ENCODE measurements around the gene THBS1.

Gene THBS1

GRCh38 chr15:39586387-39587095, 5.7 kb downstream of the THBS1 start:
- no peak for TF ChIP-seq CTCF (IDR thresholded peaks at IDR 0.05; ENCODE audit: insufficient read depth, low read length, poor library complexity, severe bottlenecking)
- no peak for DNase-seq (ENCODE audit: extremely low read depth, insufficient read length)
- H3K36me3 ChIP-seq (ENCODE audit: control insufficient read depth, insufficient read depth, low read length): no peaks in the 10 kb centered on the region
- H3K27me3 ChIP-seq (replicated peaks; ENCODE audit: control insufficient read depth, insufficient read depth, low read length): no peaks in the 10 kb centered on the region
- H3K4me3 ChIP-seq (replicated peaks; ENCODE audit: low read depth, low read length): no peak overlapping the region

GRCh38 chr15:39587096-39587721, 6.3 kb downstream of the THBS1 start:
- DNase-seq (ENCODE audit: extremely low read depth, insufficient read length): no peak
- Histone ChIP-seq H3K36me3 (ENCODE audit: control insufficient read depth, insufficient read depth, low read length) (no peaks in the 10 kb centered on the region), H3K4me3 (replicated peaks; ENCODE audit: low read depth, low read length) (no peak overlapping the region)

GRCh38 chr15:39587731-39588530, 7.1 kb downstream of the THBS1 start:
- Histone ChIP-seq H3K27me3 (replicated peaks; ENCODE audit: control insufficient read depth, insufficient read depth, low read length) (no peaks in the 10 kb centered on the region), H3K4me3 (replicated peaks; ENCODE audit: low read depth, low read length) (no peak overlapping the region), H3K36me3 (ENCODE audit: control insufficient read depth, insufficient read depth, low read length) (no peaks in the 10 kb centered on the region)
- no peak for TF ChIP-seq CTCF (IDR thresholded peaks at IDR 0.05; ENCODE audit: insufficient read depth, low read length, poor library complexity, severe bottlenecking)
- DNase-seq (ENCODE audit: extremely low read depth, insufficient read length): no peak

More at GRCh38 chr15:39587096-39587721, 6.3 kb downstream of the THBS1 start:
- TF ChIP-seq CTCF (IDR thresholded peaks at IDR 0.05; ENCODE audit: insufficient read depth, low read length, poor library complexity, severe bottlenecking): no peak
- no peaks in the 10 kb centered on the region for H3K27me3 ChIP-seq (replicated peaks; ENCODE audit: control insufficient read depth, insufficient read depth, low read length)

GRCh38 chr15:39588531-39589192, 7.8 kb downstream of the THBS1 start:
- no peak for DNase-seq (ENCODE audit: extremely low read depth, insufficient read length)
- Histone ChIP-seq H3K27me3 (replicated peaks; ENCODE audit: control insufficient read depth, insufficient read depth, low read length) (no peaks in the 10 kb centered on the region), H3K36me3 (ENCODE audit: control insufficient read depth, insufficient read depth, low read length) (no peaks in the 10 kb centered on the region), H3K4me3 (replicated peaks; ENCODE audit: low read depth, low read length) (no peak overlapping the region)
- TF ChIP-seq CTCF (IDR thresholded peaks at IDR 0.05; ENCODE audit: insufficient read depth, low read length, poor library complexity, severe bottlenecking): no peak

- no peaks in the 10 kb centered on the region for H3K27me3 ChIP-seq (replicated peaks; ENCODE audit: control insufficient read depth, insufficient read depth, low read length)
- H3K4me3 ChIP-seq (replicated peaks; ENCODE audit: low read depth, low read length): no peak overlapping the region
- H3K36me3 ChIP-seq (ENCODE audit: control insufficient read depth, insufficient read depth, low read length): no peaks in the 10 kb centered on the region
- no peak for DNase-seq (ENCODE audit: extremely low read depth, insufficient read length)
- no peak for TF ChIP-seq CTCF (IDR thresholded peaks at IDR 0.05; ENCODE audit: insufficient read depth, low read length, poor library complexity, severe bottlenecking)
Measured at GRCh38 chr15:39589193-39589814, 8.4 kb downstream of the THBS1 start.

All from GM06990 (cell line).